NOMO-1 treated with DMSO at 0.1 percent for 48 hours (cell line): ENCODE data around the gene NUP214.
A peak's percentile ranks its signal among the peaks of the same experiment; 100 is the strongest.

Source experiments
- DNase-seq: peaks from one replicate; lab custom pipeline; 2025; ENCODE audit not compliant: unreplicated experiment; lab: John Stamatoyannopoulos, UW

The NUP214 gene

DNA sequence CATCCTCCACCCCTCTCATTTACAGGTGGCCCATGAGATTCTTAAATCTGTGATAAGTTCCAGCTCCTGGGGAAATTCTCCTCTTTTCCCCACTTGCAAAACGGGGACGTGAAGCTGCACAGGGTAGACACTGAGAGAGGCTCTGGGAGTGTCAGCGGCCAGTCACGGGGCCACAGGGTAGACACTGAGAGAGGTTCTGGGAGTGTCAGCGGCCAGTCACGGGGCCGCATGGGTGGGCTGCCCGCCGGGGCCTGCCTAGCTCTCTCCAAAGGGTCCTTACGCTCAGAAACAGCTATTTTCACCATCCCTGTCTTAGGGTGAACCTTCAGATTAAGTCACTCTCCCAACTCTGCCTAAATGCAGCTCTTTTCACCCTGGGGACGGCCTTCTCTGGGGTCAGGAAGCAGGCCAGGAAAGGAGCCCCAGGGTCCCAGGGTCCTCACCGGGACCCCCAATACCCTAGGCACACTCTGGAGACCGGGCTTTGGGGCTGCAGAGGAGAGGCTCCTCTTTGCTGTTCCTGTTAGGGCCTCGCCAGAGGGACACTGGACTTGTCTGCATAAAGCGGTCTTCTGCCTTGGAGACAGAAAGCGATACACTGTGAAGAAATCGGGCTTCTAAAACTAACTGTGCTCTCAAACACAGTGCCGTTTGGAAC lies 149.4 kb downstream of the NUP214 start:
- DNase-seq: peak; percentile 25

DNA sequence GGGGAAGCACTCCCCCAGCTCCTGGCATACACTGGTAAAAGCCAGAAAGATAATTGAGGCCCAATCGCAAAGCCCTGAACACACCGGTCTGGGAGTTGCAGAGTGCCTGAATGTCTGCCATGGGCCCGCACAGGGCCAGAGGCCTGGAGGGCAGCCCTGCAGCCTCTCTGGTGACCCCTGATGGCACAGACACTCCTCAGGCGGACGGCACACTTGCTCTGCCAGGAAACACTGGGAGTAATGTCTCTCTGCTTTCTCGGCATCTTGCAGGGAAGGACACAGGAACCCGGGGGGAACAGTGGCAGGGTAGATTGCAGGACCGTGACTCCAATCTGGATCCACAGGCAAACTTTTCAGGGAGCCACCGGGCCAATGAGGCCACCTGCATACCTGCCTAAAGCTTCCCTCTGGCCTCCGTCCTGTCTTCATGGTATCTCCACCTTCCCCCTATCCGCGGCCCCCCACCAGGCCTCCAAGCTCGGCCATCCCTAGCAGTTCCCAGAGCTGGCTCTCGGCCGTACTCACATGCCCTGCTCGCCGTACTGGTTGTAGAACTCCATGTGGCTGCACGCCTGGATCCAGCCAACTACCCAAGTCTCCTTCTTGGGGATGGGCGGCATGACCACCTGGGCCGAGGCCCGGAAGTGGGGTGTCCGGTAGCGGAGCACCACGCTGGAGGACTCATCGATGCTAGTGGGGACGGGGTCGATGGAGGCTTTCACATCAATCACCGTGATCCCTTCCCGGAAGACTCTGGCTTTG lies 150.1 kb downstream of the NUP214 start:
- peak; percentile 59 for DNase-seq

DNA sequence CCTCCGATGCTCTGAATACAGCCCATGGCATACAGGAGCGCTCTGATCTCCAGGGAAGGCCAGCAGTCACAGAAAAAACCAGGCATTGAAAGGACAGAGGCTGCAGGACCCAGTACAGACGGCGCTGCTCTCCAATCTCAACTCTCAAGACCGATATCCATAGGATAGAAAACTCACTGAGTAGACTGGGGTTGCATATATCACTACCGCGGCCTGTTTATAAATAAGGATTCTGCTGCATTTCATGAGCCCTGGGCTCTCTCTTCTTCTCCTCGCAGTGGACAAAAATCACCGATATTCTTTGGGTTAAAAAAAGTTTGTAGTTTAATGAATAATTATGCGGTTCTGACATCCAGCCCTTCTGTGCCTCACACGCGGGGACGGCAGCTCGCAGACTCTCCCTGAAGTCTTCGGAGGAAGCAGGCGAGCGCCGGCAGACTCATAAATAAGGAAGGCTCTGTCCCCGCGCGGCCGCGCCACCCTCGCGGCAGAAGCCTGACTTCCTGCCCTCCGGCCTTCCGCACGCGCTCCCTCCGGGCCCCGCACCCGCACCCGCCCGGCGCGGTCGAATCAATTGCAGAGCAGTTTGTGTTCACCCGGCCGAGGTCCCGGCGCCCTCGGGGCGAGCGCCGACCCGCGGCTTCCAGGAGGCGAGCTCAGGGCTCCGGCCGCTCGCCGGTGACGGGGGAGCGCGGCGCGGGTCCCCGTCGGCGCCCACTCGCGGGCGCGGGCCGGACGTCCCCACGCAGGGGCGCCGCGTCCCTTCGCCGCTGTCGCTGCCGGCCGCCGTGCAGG lies 150.9 kb downstream of the NUP214 start, which contains the start of gene FAM78A:
Gene FAM78A (minus strand): TSS at position 417 of the 795 bp plus-strand sequence. CDS start 331 bp downstream, at position 86.
- peak; percentile 46 for DNase-seq

DNA sequence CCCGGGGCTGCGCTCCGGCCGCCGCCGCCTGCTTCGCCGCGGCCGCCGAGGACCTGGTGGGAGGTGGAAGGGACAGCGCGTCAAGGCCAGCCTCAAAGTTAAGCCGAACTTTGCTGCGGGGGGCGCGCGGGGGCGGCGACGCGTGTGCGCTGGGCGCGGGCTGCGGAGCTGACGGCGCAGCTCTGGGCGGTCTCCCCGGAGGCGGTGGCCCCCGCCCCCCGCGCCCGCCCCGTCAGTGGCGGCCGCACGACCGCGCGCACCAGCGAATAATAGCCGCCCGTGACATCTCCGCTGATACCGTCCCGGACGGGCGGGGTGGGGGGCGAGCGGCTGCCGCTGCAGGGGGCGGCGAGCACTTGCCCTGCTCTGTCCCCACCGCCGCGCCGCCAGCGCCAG lies 151.5 kb downstream of the NUP214 start:
- no peak for DNase-seq

DNA sequence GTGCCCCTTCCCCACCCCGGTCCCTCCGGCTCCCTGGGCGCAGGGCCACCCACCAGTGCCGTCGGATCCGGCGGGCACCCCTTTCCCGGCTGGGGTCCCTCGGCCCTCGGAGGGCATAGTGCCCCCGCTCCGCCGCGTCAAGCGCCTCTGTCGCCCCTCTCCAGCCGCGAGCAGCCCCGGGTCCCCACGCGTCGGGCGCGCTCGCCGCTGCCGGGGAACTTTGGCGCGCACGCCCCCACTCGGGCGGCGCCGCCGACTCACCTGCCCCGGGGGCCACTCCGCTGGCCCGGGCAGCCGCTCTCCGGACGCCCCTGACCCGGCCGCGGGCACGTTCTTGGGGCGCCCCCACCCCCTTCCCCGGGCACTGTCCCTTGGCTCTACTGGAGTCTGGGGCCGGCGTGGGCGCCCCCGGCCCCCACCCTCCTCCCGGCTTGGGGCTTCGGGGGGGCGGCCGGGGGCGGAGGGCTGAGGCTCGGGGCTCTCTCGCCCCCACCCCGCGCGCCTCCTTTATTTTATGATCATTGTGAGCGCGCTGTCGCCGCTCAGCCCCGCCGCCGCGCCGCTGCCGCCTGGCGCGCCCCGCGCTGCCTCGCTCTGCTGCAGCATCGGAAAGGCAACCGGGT lies 152.0 kb downstream of the NUP214 start:
- DNase-seq: no peak

DNA sequence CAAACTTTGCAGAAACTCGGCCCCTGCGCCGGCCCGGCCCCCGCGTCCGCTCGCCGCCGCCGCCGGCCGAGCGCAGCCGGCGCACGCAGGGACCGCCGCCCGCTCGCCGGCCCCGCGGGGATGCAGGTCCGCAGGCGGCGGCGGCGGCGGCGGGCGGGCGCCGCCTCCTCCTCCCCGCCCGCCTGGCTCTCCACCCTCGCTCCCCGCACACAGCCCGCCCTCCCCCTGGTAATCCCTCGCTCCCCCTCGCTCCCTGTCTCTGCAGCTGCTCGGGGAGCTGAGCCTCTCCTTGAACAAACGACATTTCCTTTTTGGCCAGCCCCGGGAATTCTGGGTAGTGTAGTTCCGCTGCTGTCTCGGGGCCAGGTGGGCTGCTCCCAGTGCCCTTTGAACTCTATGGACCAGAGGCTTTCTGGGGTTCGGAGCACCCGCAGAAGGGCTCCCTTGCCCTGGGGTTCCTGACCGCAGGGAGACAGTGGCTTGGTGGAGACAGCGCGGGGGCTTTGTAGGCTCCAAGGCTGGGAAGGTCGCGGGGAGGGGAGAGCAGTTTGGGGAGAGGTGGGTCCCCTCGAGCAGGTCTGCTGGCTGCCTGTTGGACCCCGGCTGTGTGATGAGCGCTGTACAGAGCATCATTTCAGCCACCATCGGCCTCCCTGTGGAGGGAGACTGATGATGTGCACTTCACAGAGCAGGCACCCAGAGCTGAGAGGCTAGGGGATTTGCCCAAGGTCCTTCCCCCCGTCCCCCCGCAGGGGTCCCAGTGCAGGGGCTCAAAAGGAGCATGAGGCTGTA lies 152.7 kb downstream of the NUP214 start:
- peak; percentile 77 for DNase-seq

DNA sequence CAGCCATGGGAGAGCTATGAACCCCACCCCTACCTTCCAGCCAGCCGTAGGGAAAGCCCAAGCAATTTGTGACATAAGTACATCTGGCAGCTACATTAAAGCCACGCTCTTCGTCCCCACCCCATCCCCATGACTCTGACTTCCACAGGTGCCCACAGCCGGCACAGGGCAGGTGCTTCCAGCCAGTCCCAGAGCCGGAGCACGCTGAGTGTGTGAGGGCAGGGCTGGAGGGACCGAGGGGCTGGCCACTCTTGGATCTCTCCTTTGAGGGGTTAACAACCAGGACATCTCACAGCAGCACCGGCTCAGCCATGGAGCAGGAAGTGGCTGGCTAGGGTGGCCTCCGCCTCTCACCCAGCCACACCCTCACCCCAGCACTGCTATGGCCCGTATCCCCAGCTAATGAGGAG lies 153.3 kb downstream of the NUP214 start:
- no peak for DNase-seq

DNA sequence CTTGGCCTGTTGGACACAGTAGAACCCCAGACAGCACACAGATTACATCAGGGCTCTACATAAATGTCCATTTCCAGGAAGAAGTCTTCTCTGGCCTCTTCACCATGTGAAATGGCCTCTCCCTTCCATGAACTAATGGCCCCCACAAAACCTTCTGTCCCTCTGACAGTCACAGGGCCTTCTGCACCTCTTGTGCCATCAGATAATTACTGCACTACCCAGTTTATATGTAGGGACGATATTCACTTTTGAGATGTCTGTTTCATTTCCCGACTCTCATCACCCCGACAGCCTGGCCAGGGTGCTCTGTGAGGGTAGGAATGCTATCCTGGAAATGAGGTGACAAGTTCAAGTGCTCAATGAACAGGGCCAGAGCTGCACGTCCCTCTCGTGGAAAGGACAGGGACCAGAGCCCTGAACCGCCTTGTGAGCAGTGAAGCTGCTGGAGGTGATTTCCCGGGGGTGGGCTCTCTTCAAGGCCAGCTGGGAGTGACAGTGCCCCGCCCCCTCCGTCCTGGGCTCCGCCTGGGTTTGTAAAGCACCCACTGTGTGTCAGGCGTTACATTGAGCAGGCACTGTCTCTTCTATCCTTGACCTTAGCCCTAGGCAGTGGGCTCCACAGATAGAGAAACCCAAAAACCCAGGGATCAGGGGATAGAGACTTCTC lies 153.9 kb downstream of the NUP214 start:
- DNase-seq: no peak

DNA sequence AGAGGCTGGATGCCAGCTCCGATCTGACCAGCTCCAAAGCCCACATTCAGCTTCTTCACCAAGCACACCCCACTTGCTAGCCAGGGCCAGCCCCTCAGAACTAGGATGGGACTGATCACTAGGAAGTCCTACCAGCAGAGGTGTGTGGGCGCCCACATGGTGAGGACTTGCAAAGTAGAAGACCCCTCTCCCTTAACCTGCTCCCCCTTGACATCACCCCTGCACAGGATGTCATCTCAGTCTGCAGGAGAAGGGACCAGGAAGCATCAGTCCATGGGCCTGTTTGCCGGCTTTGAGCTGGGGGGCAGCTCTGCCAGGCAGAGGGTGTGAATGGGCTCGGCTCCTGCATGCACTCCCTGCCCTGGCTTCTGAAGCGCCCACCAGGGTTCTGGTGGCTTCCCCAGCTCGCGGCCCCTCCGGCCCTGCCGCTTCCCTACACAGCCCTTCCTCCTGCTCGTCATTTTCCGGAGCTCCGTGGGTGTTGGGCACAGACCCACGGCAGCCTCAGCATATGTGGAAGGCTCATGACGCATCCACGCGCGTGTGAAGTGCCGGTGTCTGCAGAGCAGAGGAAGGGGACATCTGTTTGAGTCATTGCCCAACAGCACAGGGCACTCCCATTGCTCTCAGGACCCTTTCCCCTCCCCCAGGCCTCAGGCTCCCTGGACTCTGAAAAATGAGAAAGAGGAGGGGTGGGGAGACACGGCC lies 154.6 kb downstream of the NUP214 start:
- DNase-seq: no peak

DNA sequence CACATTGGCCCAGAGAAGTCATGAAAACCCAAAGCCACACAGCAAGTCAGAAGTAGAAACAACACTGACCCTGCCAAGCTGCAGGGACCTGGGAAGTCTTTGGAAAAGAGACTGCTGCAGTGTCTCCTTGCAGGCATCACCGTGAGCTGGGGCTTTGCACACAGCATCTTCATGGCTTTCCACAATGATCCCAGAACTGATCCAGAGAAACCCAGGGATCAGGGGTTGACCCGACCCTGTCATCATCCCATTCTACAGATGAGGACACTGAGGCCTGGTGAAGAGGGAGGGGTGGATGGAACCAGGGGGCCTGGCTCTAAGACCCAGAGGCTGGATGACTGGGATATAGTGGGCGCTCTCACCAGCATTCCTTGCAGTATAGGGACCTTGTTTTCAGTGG lies 155.3 kb downstream of the NUP214 start:
- DNase-seq: no peak

DNA sequence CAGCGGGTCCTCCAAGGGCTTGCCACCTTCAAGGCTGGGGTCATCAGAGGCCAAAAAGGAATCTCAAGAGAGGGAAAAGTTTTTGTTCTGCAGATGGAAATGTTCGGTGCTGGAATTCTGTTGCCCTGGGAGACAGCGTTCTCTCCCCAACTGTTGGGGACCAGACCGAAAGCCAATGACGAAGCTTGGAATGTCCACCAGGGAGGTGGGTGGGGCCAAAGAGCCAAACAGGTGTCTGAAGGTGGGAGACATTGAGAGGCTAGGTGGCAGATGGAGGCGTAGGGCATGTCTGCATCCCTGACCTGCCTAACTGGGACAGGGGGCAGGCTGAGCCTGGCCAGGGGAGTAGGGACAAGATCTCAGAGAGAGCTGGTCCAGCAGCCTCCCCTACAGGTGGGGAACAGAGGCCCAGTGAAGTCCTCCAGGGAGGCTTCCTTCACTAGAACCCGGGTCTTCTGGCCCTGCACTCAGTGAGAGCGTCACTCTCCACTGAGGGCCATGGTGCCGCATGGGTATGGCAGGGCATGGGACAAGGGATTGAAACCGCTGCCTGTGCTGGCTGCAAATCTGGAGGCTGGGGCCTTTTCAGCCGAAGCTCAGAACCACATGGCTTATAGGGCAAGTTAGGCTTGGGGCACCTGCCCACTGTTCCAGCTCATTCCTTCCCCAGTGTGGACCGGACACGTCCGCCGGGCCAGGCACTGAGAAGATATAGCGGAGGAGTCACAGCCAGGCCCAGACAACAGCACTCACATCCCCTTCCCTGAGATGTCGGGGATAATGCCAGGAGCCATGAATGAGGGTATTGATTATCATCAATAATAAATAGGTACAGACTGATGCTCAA lies 156.0 kb downstream of the NUP214 start:
- no peak for DNase-seq

DNA sequence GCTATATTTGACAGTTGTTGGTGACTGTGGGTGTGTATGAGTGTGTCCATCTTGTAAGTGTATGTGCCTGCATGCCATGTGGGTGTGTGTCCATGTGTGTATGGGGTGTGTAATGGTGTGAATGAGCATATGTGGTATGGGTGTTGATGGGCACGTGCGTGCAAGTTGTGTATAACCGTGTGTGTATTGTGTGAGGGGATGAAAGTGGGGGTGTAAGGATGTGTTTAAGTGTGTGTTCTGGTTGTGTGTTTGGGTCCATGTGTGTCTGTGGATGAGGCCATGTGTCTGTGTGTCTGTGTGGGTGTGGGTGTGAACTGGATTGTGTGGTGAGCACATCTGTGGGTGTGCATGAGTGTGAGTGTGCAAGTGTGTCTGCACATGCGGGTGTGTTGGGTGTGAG lies 156.8 kb downstream of the NUP214 start:
- no peak for DNase-seq

DNA sequence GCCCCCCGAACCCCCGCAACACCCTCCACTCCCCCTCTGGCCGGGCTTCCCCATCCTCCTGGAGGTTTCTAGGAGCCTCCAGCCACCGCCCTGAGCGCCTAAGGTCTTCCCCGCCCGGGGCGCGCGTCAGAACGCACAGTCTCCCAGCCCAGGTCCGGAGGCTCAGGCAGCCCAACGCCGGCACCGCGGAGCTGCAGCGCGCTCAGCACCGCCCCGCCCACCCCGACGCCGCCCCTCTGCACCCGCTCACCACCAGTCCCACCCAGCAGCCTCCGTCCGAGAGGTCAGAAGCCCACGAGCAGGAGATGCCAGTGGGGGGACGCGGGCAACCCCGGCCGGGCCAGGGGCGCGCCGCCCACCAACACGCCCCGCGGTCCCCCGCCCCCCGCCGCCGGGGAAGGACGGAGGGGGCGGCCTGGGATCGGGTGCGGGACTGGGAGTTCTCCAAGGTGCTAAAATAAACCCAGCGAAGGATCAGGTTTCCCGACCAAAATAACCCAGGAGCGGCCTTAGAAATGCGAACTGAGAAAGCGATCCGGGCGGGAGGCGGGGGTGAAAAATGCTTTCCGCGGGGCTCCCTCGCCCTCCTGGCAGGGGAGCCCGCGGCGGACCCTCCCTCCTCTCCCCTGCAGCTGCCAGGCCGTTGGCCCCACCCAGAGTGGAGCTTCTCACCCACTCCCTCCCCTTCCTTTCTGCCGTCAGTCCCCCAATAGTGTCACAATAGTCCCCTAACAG lies 157.5 kb downstream of the NUP214 start:
- DNase-seq: no peak
